ENCODE measurements around the gene SLC28A3. TPM values are rescaled to one million over a fixed set of nuclear protein-coding genes. Genes with fewer than 3 reads are reported as not detected.
A peak's percentile ranks its signal among the peaks of the same experiment; 100 is the strongest.

SLC28A3 gene
- total RNA-seq, 1 experiment from 2014 or later = not detected

DNA sequence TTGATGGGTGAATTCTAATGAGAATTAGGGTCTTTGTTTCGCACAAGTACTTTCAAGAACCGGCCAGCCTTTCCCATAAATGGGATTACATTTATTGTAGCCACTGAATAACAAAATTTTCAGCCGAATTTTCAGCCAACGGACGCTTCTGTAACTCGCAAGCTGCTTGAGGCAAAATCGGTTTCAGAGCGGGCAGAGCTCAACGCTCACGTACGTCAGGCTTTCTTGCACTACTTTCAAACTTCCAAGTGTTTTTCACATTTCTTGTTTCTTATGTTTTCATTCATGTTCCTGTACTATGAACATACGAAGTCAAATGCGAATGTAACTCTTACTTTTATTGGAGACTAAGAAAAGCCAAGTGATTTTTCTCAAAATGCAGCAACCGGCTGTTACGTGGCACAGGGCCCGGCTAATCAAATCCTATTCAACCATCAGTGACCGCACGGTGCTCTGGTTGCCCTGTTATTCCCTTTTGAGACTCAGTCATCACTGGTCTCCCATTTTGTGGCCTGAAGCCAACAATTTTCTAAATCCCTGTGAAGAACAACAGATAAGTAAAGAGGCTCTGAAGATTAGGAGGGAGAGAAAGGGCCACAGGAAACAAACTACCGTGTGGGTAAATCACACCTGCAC lies 68.5 kb downstream of the SLC28A3 start:
- ATAC-seq (peak; percentile 21), DNase-seq (ENCODE audit: low spot score) (no peak)
- Mint-ChIP-seq H3K27me3 (ENCODE audit: low read depth) (peaks cover 36% of the 10 kb centered on the region), H3K36me3 (no peaks in the 10 kb centered on the region), H3K9me3 (no peaks in the 10 kb centered on the region), H3K4me1 (peaks cover 40% of the 10 kb centered on the region), H3K4me3 (peak overlapping the region; percentile 74), H3K27ac (no peak overlapping the region)
- TF ChIP-seq, protein P1, sequence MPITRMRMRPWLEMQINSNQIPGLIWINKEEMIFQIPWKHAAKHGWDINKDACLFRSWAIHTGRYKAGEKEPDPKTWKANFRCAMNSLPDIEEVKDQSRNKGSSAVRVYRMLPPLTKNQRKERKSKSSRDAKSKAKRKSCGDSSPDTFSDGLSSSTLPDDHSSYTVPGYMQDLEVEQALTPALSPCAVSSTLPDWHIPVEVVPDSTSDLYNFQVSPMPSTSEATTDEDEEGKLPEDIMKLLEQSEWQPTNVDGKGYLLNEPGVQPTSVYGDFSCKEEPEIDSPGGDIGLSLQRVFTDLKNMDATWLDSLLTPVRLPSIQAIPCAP (CRISPR knock-in tag; IDR thresholded peaks at IDR 0.05) = no peak
- TF ChIP-seq, protein P2, sequence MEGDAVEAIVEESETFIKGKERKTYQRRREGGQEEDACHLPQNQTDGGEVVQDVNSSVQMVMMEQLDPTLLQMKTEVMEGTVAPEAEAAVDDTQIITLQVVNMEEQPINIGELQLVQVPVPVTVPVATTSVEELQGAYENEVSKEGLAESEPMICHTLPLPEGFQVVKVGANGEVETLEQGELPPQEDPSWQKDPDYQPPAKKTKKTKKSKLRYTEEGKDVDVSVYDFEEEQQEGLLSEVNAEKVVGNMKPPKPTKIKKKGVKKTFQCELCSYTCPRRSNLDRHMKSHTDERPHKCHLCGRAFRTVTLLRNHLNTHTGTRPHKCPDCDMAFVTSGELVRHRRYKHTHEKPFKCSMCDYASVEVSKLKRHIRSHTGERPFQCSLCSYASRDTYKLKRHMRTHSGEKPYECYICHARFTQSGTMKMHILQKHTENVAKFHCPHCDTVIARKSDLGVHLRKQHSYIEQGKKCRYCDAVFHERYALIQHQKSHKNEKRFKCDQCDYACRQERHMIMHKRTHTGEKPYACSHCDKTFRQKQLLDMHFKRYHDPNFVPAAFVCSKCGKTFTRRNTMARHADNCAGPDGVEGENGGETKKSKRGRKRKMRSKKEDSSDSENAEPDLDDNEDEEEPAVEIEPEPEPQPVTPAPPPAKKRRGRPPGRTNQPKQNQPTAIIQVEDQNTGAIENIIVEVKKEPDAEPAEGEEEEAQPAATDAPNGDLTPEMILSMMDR (IDR thresholded peaks at IDR 0.05) = 0 out of 2 replicates have a peak, but pooled peaks have one; percentile 14
- ChIA-PET POLR2A (interaction anchor here (0.5 kb wide), 1 partner anchor 275 kb away, joined by 3 read pairs; no protein-coding TSS in a partner anchor), CTCF (interaction anchor here (1.0 kb wide), 1 partner anchor 22 kb away, joined by 5 read pairs; no protein-coding TSS in a partner anchor)

- H3K9me3 Mint-ChIP-seq = no peaks in the 10 kb centered on the region
- H3K27me3 Mint-ChIP-seq (ENCODE audit: low read depth) = peaks cover 33% of the 10 kb centered on the region
- ChIA-PET CTCF (interaction anchor here (1.0 kb wide), 1 partner anchor 23 kb away, joined by 5 read pairs; no protein-coding TSS in a partner anchor), POLR2A (interaction anchor here (0.5 kb wide), 1 partner anchor 274 kb away, joined by 3 read pairs; no protein-coding TSS in a partner anchor)
- peak overlapping the region; percentile 74 for H3K4me3 Mint-ChIP-seq
- peak; percentile 92 for ATAC-seq
- H3K27ac Mint-ChIP-seq = 0 out of 2 replicates have a peak overlapping the region, but pooled peaks have one; percentile 20
- TF ChIP-seq NFYB (CRISPR knock-in tag; conservative IDR thresholded peaks at IDR 0.05; ENCODE audit: low read depth) (no peak), ZBTB21 (CRISPR knock-in tag; IDR thresholded peaks at IDR 0.05; ENCODE audit: borderline replicate concordance) (no peak), STAT6 (CRISPR knock-in tag; conservative IDR thresholded peaks at IDR 0.05; ENCODE audit: low read depth) (no peak), TP53 (CRISPR knock-in tag; IDR thresholded peaks at IDR 0.05) (no peak), JAZF1 (CRISPR knock-in tag; IDR thresholded peaks at IDR 0.05) (no peak), HMGA2 (CRISPR knock-in tag; IDR thresholded peaks at IDR 0.05) (no peak), MXD4 (CRISPR knock-in tag; IDR thresholded peaks at IDR 0.05; ENCODE audit: borderline replicate concordance) (no peak), ZNF532 (CRISPR knock-in tag; IDR thresholded peaks at IDR 0.05; ENCODE audit: borderline replicate concordance) (no peak), ZNF317 (CRISPR knock-in tag; IDR thresholded peaks at IDR 0.05; ENCODE audit: borderline replicate concordance, low read depth) (no peak), IRF2 (CRISPR knock-in tag; IDR thresholded peaks at IDR 0.05; ENCODE audit: borderline replicate concordance, low read depth) (no peak)
- TF ChIP-seq, protein P3, sequence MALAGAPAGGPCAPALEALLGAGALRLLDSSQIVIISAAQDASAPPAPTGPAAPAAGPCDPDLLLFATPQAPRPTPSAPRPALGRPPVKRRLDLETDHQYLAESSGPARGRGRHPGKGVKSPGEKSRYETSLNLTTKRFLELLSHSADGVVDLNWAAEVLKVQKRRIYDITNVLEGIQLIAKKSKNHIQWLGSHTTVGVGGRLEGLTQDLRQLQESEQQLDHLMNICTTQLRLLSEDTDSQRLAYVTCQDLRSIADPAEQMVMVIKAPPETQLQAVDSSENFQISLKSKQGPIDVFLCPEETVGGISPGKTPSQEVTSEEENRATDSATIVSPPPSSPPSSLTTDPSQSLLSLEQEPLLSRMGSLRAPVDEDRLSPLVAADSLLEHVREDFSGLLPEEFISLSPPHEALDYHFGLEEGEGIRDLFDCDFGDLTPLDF (CRISPR knock-in tag; IDR thresholded peaks at IDR 0.05) = no peak
- peak; percentile 61 for DNase-seq (ENCODE audit: low spot score)
- no peaks in the 10 kb centered on the region for H3K36me3 Mint-ChIP-seq
- H3K4me1 Mint-ChIP-seq = peaks cover 34% of the 10 kb centered on the region
Measured at GRCh38 chr9:84271531-84271900, 69.0 kb downstream of the SLC28A3 start.

All from WTC11 (cell line).